Ishikawa (cell line): ENCODE measurements around the gene PTPN6.
A peak's percentile ranks its signal among the peaks of the same experiment; 100 is the strongest.

Experiments used
- CEBPB ChIP-seq: IDR thresholded peaks from 2 replicates; pipeline ENCODE4 v1.6.1; 2012
- CREB1 ChIP-seq: IDR thresholded peaks from 2 replicates; pipeline ENCODE4 v1.6.1; 2012; ENCODE audit warnings: low read depth
- EGR1 ChIP-seq: IDR thresholded peaks from 2 replicates; pipeline ENCODE4 v1.6.1; 2012
- EP300 ChIP-seq: IDR thresholded peaks from 2 replicates; pipeline ENCODE4 v1.6.1; 2012; ENCODE audit warnings: borderline replicate concordance
- FOXM1 ChIP-seq: IDR thresholded peaks from 2 replicates; pipeline ENCODE4 v1.6.1; 2012; ENCODE audit warnings: low read depth, borderline replicate concordance
- NFIC ChIP-seq: IDR thresholded peaks from 2 replicates; pipeline ENCODE4 v1.6.1; 2012
- RAD21 ChIP-seq: IDR thresholded peaks from 2 replicates; pipeline ENCODE4 v1.6.1; 2012; ENCODE audit warnings: low read depth
- REST ChIP-seq: IDR thresholded peaks from 2 replicates; pipeline ENCODE4 v1.6.1; 2012; ENCODE audit warnings: low read depth, mild to moderate bottlenecking
- TAF1 ChIP-seq: IDR thresholded peaks from 2 replicates; pipeline ENCODE4 v1.6.1; 2012; ENCODE audit warnings: low read depth, mild to moderate bottlenecking
- TCF12 ChIP-seq: IDR thresholded peaks from 2 replicates; pipeline ENCODE4 v1.6.1; 2012; ENCODE audit warnings: low read depth
- TEAD4 ChIP-seq: IDR thresholded peaks from 2 replicates; pipeline ENCODE4 v1.6.1; 2012
- YY1 ChIP-seq: IDR thresholded peaks from 2 replicates; pipeline ENCODE4 v1.6.1; 2012; ENCODE audit warnings: low read depth
- ZBTB7A ChIP-seq: IDR thresholded peaks from 2 replicates; pipeline ENCODE4 v1.6.1; 2012; ENCODE audit warnings: low read depth
- TF ChIP-seq, protein P1 (sequence below): IDR thresholded peaks from 2 replicates; pipeline ENCODE4 v1.6.1; 2012
- TF ChIP-seq, protein P2 (sequence below): IDR thresholded peaks from 2 replicates; pipeline ENCODE4 v1.6.1; 2012

The PTPN6 gene

DNA sequence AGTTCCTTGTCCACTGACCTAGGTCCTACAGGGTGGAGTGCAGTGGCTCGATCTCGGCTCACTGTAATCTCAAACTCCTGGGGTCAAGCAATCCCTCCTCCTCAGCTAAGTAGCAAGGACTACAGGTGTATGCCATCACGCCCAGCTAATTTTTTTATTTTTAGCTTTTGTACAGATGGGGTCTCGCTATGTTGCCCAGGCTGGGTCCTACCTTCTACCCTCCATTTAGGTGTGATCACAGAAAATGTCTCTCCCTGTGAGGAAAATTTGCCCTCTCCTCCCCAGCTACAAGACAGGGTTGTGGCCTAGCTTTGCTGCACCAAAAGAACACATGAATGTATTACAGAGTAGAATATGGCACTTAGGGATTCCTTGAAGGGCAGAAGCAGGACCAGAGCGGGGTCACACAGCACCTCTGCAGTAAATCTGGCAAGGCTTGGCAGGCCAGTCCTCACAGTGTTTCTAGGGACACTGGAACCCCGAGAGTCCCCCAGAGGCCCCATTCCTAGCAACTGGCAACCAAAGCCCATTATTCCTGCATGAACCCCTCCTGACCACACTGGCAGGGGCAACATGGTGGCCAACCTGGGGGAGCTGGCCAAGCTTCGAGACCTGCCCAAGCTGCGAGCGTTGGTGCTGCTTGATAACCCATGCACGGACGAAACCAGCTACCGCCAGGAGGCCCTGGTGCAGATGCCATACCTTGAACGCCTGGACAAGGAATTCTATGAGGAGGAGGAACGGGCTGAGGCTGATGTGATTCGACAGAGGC is 38.8 kb upstream of the PTPN6 start:
- no peak for TF ChIP-seq EP300
- TF ChIP-seq RAD21: no peak
- TF ChIP-seq ZBTB7A: no peak
- no peak for TF ChIP-seq CEBPB
- TF ChIP-seq, protein P1, sequence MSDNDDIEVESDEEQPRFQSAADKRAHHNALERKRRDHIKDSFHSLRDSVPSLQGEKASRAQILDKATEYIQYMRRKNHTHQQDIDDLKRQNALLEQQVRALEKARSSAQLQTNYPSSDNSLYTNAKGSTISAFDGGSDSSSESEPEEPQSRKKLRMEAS: no peak
- no peak for TF ChIP-seq TEAD4
- no peak for TF ChIP-seq YY1
- TF ChIP-seq TCF12: no peak
- no peak for TF ChIP-seq EGR1
- no peak for TF ChIP-seq NFIC
- TF ChIP-seq CREB1: no peak
- no peak for TF ChIP-seq REST
- TF ChIP-seq FOXM1: no peak
- no peak for TF ChIP-seq TAF1
- TF ChIP-seq, protein P2, sequence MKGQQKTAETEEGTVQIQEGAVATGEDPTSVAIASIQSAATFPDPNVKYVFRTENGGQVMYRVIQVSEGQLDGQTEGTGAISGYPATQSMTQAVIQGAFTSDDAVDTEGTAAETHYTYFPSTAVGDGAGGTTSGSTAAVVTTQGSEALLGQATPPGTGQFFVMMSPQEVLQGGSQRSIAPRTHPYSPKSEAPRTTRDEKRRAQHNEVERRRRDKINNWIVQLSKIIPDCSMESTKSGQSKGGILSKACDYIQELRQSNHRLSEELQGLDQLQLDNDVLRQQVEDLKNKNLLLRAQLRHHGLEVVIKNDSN: no peak

DNA sequence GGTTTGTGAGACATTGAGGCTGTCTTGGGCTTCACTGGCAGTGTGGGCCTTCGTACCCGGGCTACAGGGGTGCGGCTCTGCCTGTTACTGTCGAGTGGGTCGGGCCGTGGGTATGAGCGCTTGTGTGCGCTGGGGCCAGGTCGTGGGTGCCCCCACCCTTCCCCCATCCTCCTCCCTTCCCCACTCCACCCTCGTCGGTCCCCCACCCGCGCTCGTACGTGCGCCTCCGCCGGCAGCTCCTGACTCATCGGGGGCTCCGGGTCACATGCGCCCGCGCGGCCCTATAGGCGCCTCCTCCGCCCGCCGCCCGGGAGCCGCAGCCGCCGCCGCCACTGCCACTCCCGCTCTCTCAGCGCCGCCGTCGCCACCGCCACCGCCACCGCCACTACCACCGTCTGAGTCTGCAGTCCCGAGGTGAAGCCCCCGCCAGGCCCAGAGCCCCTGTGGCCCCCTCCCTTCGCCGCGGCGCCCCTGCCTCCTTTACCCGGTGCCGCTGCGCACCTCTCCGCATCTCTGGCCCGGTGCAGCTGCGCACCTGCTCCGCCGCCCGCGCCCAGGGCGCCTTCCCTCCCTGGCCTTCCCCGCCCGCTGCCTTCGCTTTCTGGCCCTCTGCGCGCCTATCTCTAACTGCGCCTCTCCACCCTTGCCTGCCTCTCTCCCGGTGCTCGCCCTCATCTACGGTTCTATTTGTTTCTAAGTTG is 36.8 kb upstream of the PTPN6 start, which contains the start of gene ENO2:
Gene ENO2, plus strand, starts transcription at position 335 of the 701 bp plus-strand sequence. CDS start 1,253 bp downstream, outside the sequence.
- TF ChIP-seq, protein P2: peak; percentile 91
- TF ChIP-seq TEAD4 (no peak; the same call in 1 of the 2 replicates), ZBTB7A (peak; percentile 92)
- TF ChIP-seq, protein P1: peak; percentile 68; the same call in 1 of the 2 replicates

DNA sequence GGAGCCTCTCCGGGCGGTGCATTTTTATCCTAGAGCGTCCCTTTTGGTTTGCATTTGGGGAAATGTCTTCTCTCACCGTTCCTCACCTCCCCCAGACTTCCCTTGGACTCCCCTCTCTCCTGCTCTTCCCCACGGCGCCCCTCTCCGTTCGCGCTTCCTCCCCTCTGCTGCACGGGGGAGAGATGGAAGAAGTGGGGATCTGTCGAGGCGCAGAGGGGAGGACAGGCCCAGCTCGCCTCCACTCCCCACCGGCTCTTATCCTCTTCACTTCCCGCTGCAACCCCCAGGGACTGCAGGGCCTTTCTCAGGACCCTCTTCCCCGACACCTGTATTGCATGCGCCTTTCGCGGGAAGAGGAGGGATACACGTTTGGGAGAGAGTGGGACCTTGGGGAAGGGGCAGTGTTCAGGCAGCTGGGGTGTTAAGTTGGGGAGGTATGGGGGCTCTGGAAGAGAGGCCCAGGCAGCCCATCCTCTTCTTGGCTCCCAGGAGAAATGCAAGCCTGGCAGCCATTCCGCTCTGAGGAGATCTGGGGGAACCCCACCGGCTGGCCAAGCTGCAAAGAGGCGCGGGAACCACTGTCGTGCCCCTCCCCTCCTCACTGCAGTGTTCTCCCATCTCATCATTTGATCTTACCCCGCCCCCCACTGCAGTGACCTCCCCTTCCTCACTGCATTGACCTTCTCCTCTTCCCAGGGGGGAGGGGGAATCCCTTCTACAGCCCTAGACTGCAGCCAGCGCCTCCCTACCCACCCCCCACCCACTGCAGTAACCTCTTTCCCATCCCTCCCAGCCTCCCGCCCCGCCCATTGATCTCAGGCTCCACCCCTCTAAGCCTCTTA is 36.0 kb upstream of the PTPN6 start:
- TF ChIP-seq NFIC (no peak), EGR1 (no peak), ZBTB7A (no peak), TAF1 (no peak), YY1 (no peak), REST (no peak), RAD21 (no peak), CEBPB (no peak), FOXM1 (no peak), TCF12 (no peak), TEAD4 (no peak), EP300 (no peak), CREB1 (no peak)
- TF ChIP-seq, protein P2: no peak
- TF ChIP-seq, protein P1: no peak

GRCh38 chr12:6915789-6916285 is 35.3 kb upstream of the PTPN6 start:
- TF ChIP-seq TAF1 (no peak), REST (no peak), EGR1 (no peak), FOXM1 (no peak), TCF12 (no peak), CREB1 (no peak), RAD21 (no peak), EP300 (no peak), CEBPB (no peak), ZBTB7A (no peak), YY1 (no peak), NFIC (no peak)
- TF ChIP-seq, protein P1: no peak
- TF ChIP-seq, protein P2: no peak
